Endothelial cell of umbilical vein (primary cell): Measurements from ENCODE around the gene ADRM1. TPM values are rescaled to one million over a fixed set of nuclear protein-coding genes. Genes with fewer than 3 reads are reported as not detected.

Experiments
- BruUV-seq: library from RNA; stranded (reverse); fragments of 400-500 nt; replicated peaks from 2 replicates; lab custom pipeline; 2021; lab: Mats Ljungman, UMichigan
- CTCF ChIA-PET: fragments of 300-600, 350-600 bp; sonication (Branson Sonifier 250); formaldehyde crosslinking; loops from one replicate; lab custom pipeline; 2021; ENCODE audit warnings: antibody characterized with exemption, inconsistent platforms; lab: Charles Lee
- POLR2A ChIA-PET: fragments of 300-600, 350-600 bp; sonication (Branson Sonifier 250); formaldehyde crosslinking; loops from one replicate; lab custom pipeline; 2021; ENCODE audit warnings: antibody characterized with exemption, inconsistent platforms; lab: Charles Lee
- DNase-seq: peaks from one replicate; pipeline ENCODE4 v3.0.0-alpha.2; 2011; ENCODE audit warnings: low read depth, low spot score
- FAIRE-seq: peaks from 2 replicates; lab custom pipeline; 2011; peaks lifted over from hg19 to GRCh38; lab: Jason Lieb, UNC
- H2AFZ ChIP-seq: 2 replicates; pipeline ENCODE4 v1.6.0; 2012; ENCODE audit warnings: low read depth, low read length, control low read depth, inconsistent platforms
- H3K27ac ChIP-seq: 2 replicates; pipeline ENCODE4 v1.5.1; 2011; ENCODE audit warnings: low read depth, mild to moderate bottlenecking, control low read depth, low read length, moderate library complexity; ENCODE audit not compliant: insufficient read depth
- H3K27me3 ChIP-seq, 2 experiments: 2 replicates each; pipeline versions ENCODE4 v1.6.0 to v1.6.1; 2011; ENCODE audit warnings: low read length in 2 of 2, mixed read lengths in 1 of 2; ENCODE audit not compliant: control insufficient read depth in 2 of 2, insufficient read depth in 2 of 2
- H3K36me3 ChIP-seq, 2 experiments: 2 replicates in 1 of 2; 3 replicates in 1 of 2; pipeline ENCODE4 v1.5.1; 2011; ENCODE audit warnings: low read length in 2 of 2, mild to moderate bottlenecking in 1 of 2, moderate library complexity in 1 of 2; ENCODE audit not compliant: control insufficient read depth in 2 of 2, insufficient read depth in 2 of 2; ENCODE audit errors: extremely low read depth in 1 of 2
- H3K4me1 ChIP-seq: 3 replicates; pipeline ENCODE4 v1.5.1; 2011; ENCODE audit warnings: mild to moderate bottlenecking, low read length; ENCODE audit not compliant: control insufficient read depth, insufficient read depth; ENCODE audit errors: extremely low read depth
- H3K4me2 ChIP-seq: 2 replicates; pipeline ENCODE4 v1.6.1; 2011; ENCODE audit warnings: low read length, control low read depth, mixed read lengths; ENCODE audit not compliant: insufficient read depth
- H3K4me3 ChIP-seq, 3 experiments: fragments of 200-600 bp in 1 of 3; sonication (generic), shearing (Covaris generic) in 1 of 3; replicated peaks in 1 of 3; 2 replicates each; pipeline ENCODE4 v1.5.1; 2011 to 2016; ENCODE audit warnings: control low read depth in 3 of 3, low read length in 3 of 3, mild to moderate bottlenecking in 2 of 3, inconsistent platforms in 1 of 3, low read depth in 1 of 3, moderate library complexity in 1 of 3; ENCODE audit not compliant: insufficient read depth in 1 of 3
- H3K79me2 ChIP-seq: 2 replicates; pipeline ENCODE4 v1.6.0; 2012; ENCODE audit warnings: low read length, inconsistent platforms; ENCODE audit not compliant: control insufficient read depth, insufficient read depth
- H3K9ac ChIP-seq: replicated peaks from 2 replicates; pipeline ENCODE3; 2011; ENCODE audit warnings: low read length, control low read depth; ENCODE audit not compliant: insufficient read depth; ENCODE audit errors: extremely low read depth
- H3K9me1 ChIP-seq: replicated peaks from 3 replicates; pipeline ENCODE4 v1.6.0; 2011; ENCODE audit warnings: mild to moderate bottlenecking, low read length; ENCODE audit not compliant: control insufficient read depth, insufficient read depth; ENCODE audit errors: extremely low read depth
- H3K9me3 ChIP-seq: replicated peaks from 2 replicates; pipeline ENCODE4 v1.5.1; 2012; ENCODE audit warnings: low read length, inconsistent platforms; ENCODE audit not compliant: control insufficient read depth, insufficient read depth
- H4K20me1 ChIP-seq: replicated peaks from 2 replicates; pipeline ENCODE3; 2011; ENCODE audit warnings: mild to moderate bottlenecking, low read length; ENCODE audit not compliant: control insufficient read depth, insufficient read depth; ENCODE audit errors: extremely low read depth
- EZH2 ChIP-seq: IDR thresholded peaks from 2 replicates; pipeline ENCODE4 v1.6.1; 2012; ENCODE audit warnings: borderline replicate concordance, low read depth, mild to moderate bottlenecking, moderate library complexity, low read length, inconsistent platforms; ENCODE audit not compliant: severe bottlenecking
- FOS ChIP-seq: IDR thresholded peaks from 2 replicates; pipeline ENCODE4 v1.6.1; 2011; ENCODE audit warnings: mild to moderate bottlenecking, low read length, moderate library complexity, borderline replicate concordance; ENCODE audit not compliant: insufficient read depth
- GATA2 ChIP-seq: IDR thresholded peaks from 2 replicates; pipeline ENCODE4 v1.7.0; 2011; ENCODE audit warnings: low read depth, mild to moderate bottlenecking, moderate library complexity, mixed read lengths, low read length; ENCODE audit not compliant: insufficient read length, insufficient read depth
- JUN ChIP-seq: IDR thresholded peaks from 2 replicates; pipeline ENCODE4 v1.6.1; 2011; ENCODE audit warnings: borderline replicate concordance, low read depth; ENCODE audit not compliant: insufficient read length, insufficient read depth
- MYC ChIP-seq: IDR thresholded peaks from one replicate; pipeline ENCODE4 v1.6.1; 2011; ENCODE audit warnings: mild to moderate bottlenecking, low read depth, low read length
- POLR2A ChIP-seq: IDR thresholded peaks from 2 replicates; pipeline ENCODE4 v1.6.1; 2012; ENCODE audit warnings: low read depth, mild to moderate bottlenecking, control low read depth, low read length
- POLR2AphosphoS5 ChIP-seq: IDR thresholded peaks from 2 replicates; pipeline ENCODE4 v1.6.1; 2012; ENCODE audit warnings: low read depth, mild to moderate bottlenecking, control low read depth, low read length, moderate library complexity; ENCODE audit not compliant: insufficient read depth
- dilution Hi-C: fragments of 300-500 bp; cut with MboI; formaldehyde crosslinking; loops from one replicate; pipeline ENCODE4 v1.15.0; 2019; ENCODE audit warnings: low sequenced_read_pairs; ENCODE audit not compliant: extremely low pct_ligation_motif_present
- intact Hi-C: fragments of 100-400 bp; cut with micrococcal nuclease; formaldehyde crosslinking; loops from one replicate; pipeline ENCODE4 v1.10.0; 2022
- polyA plus RNA-seq, 4 experiments: library from polyadenylated mRNA; depleted of rRNA in 3 of 4; stranded (reverse) in 3 of 4; unstranded in 1 of 4; fragments of >200 nt; gene quantifications; 2 replicates each; pipeline versions ENCODE4 v1.2.1 to v1.2.3, GENCODE V29; 2011 to 2012; ENCODE audit warnings: missing spikeins in 1 of 4
- total RNA-seq: library from RNA; stranded (reverse); gene quantifications from 2 replicates; pipeline ENCODE4 v1.2.3, GENCODE V29; 2021
- TF ChIP-seq, protein P1 (sequence below), 2 donors: IDR thresholded peaks; 1 replicate in 1 of 2; 2 replicates in 1 of 2; pipeline ENCODE4 v1.5.1; 2011; ENCODE audit warnings: low read length in 2 of 2, mild to moderate bottlenecking in 2 of 2, moderate library complexity in 2 of 2, control low read depth in 1 of 2, inconsistent platforms in 1 of 2, low read depth in 1 of 2; ENCODE audit not compliant: insufficient read depth in 1 of 2; ENCODE audit errors: extremely low read depth in 1 of 2
- TF ChIP-seq, protein P2 (sequence below): IDR thresholded peaks from 2 replicates; pipeline ENCODE4 v1.6.1; 2011; ENCODE audit not compliant: insufficient read depth, insufficient read length

Gene ADRM1
- total and polyA plus RNA-seq, 2 donors (not counting 3 experiments of a cell fraction or from before 2014, with no cell fraction given), result 154 to 179 TPM

DNA sequence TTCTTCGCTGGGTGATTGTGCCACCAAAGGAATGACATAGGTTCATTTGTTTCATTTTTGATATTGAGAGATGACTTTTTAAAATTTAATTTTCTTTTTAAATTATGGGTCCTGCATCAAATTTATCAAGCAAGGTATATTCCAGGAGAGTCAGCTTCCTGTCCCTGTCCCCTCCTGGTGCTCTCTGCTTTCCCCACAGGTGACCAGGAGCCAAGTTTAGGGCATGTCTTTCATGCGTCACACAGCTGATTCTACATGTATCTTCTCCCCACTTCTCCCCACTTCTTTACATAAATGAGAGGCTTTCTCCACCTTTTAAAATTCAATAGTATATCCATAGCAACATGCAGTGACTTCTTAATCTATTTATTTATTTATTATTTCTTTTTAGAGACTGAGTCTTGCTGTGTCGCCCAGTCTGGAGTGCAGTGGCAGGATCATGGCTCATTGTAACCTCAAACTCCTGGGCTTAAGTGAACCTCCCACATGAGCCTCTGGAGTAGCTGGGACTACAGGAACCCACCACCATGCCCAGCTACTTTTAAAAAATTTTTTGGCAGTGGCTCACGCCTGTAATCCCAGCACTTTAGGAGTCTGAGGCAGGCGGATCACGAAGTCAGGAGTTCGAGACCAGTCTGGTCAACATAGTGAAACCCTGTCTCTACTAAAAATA lies 34.4 kb upstream of the ADRM1 start:
- H3K36me3 ChIP-seq, result peaks cover 7 to 18% of the 10 kb centered on the region in 2 experiments
- POLR2A ChIA-PET, result no interaction called here
- no peak overlapping the region for H3K27ac ChIP-seq
- BruUV-seq, result no TSS peak
- H3K27me3 ChIP-seq, result no peaks in the 10 kb centered on the region
- FAIRE-seq, result no peak
- no peak overlapping the region for H3K4me3 ChIP-seq
- dilution Hi-C loops (no loop called here), intact Hi-C loops (loop anchor here (10.0 kb wide), 1 partner anchor 254 kb away; no protein-coding TSS in a partner anchor)
- H4K20me1 ChIP-seq, result no peaks in the 10 kb centered on the region
- no peaks in the 10 kb centered on the region for H3K9me1 ChIP-seq
- TF ChIP-seq EZH2 (no peak), POLR2AphosphoS5 (no peak), JUN (no peak)
- TF ChIP-seq, protein P1, sequence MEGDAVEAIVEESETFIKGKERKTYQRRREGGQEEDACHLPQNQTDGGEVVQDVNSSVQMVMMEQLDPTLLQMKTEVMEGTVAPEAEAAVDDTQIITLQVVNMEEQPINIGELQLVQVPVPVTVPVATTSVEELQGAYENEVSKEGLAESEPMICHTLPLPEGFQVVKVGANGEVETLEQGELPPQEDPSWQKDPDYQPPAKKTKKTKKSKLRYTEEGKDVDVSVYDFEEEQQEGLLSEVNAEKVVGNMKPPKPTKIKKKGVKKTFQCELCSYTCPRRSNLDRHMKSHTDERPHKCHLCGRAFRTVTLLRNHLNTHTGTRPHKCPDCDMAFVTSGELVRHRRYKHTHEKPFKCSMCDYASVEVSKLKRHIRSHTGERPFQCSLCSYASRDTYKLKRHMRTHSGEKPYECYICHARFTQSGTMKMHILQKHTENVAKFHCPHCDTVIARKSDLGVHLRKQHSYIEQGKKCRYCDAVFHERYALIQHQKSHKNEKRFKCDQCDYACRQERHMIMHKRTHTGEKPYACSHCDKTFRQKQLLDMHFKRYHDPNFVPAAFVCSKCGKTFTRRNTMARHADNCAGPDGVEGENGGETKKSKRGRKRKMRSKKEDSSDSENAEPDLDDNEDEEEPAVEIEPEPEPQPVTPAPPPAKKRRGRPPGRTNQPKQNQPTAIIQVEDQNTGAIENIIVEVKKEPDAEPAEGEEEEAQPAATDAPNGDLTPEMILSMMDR (IDR thresholded peaks at IDR 0.05; ENCODE audit: extremely low read depth in 1 of 2, insufficient read depth in 1 of 2, low read depth in 1 of 2, low read length in 2 of 2), result no peak
- H3K4me2 ChIP-seq, result no peak overlapping the region
- H3K79me2 ChIP-seq, result no peaks in the 10 kb centered on the region
- CTCF ChIA-PET, result no interaction called here
- H2AFZ ChIP-seq, result no peak overlapping the region
- no peaks in the 10 kb centered on the region for H3K9me3 ChIP-seq
- H3K9ac ChIP-seq, result no peak overlapping the region
- DNase-seq, result no peak
- H3K4me1 ChIP-seq, result no peaks in the 10 kb centered on the region

DNA sequence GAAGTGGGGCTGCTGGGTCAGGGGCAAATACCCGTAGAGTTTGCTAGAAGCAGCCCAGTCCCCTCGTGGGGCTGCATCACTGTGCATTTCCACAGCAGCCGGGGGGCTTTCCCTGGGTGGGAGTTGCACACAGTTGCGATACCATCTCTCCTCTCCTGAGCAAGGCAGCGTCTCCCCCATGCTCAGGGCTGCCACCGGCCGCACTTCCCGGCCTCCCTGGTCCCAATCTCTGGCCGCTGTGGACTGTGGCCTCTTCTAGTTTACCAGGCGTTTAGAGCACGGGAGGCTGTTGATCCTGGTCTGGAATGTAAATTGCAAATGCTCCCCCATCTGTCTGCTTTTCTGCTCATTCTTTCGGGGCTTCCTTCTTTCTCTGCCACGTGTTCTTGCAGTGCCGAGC lies 33.4 kb upstream of the ADRM1 start:
- H3K79me2 ChIP-seq, result no peaks in the 10 kb centered on the region
- H3K36me3 ChIP-seq, result peaks cover 7 to 20% of the 10 kb centered on the region in 2 experiments
- no peak overlapping the region for H3K9ac ChIP-seq
- BruUV-seq, result no TSS peak
- no peak overlapping the region for H3K4me3 ChIP-seq
- TF ChIP-seq, protein P1 (IDR thresholded peaks at IDR 0.05; ENCODE audit: extremely low read depth in 1 of 2, insufficient read depth in 1 of 2, low read depth in 1 of 2, low read length in 2 of 2), result no peak
- TF ChIP-seq GATA2, result no peak
- no peak for TF ChIP-seq JUN
- TF ChIP-seq MYC, result no peak
- no peak for TF ChIP-seq FOS
- no peak for TF ChIP-seq POLR2AphosphoS5
- TF ChIP-seq EZH2, result no peak
- no peak for TF ChIP-seq POLR2A
- TF ChIP-seq, protein P2, sequence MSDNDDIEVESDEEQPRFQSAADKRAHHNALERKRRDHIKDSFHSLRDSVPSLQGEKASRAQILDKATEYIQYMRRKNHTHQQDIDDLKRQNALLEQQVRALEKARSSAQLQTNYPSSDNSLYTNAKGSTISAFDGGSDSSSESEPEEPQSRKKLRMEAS, result no peak
- no peak overlapping the region for H3K4me2 ChIP-seq
- no peaks in the 10 kb centered on the region for H3K4me1 ChIP-seq
- H3K9me3 ChIP-seq, result no peaks in the 10 kb centered on the region
- intact Hi-C loops, result loop anchor here (10.0 kb wide), 1 partner anchor 255 kb away; no protein-coding TSS in a partner anchor
- no peak overlapping the region for H2AFZ ChIP-seq
- H4K20me1 ChIP-seq, result no peaks in the 10 kb centered on the region
- FAIRE-seq, result no peak
- ChIA-PET CTCF (no interaction called here), POLR2A (no interaction called here)
- no peaks in the 10 kb centered on the region for H3K9me1 ChIP-seq
- no peak for DNase-seq
- dilution Hi-C loops, result no loop called here
- no peak overlapping the region for H3K27ac ChIP-seq
- no peaks in the 10 kb centered on the region for H3K27me3 ChIP-seq
